HG03175 (cell line): ENCODE measurements around the gene NDUFS8.

Experiments used
- ATAC-seq: cut with Tn5 transposase; IDR thresholded peaks from one replicate; pipeline ENCODE4 v1.9.1; 2021; ENCODE audit warnings: mild to moderate bottlenecking, moderate library complexity; ENCODE audit not compliant: unreplicated experiment

Gene NDUFS8

DNA sequence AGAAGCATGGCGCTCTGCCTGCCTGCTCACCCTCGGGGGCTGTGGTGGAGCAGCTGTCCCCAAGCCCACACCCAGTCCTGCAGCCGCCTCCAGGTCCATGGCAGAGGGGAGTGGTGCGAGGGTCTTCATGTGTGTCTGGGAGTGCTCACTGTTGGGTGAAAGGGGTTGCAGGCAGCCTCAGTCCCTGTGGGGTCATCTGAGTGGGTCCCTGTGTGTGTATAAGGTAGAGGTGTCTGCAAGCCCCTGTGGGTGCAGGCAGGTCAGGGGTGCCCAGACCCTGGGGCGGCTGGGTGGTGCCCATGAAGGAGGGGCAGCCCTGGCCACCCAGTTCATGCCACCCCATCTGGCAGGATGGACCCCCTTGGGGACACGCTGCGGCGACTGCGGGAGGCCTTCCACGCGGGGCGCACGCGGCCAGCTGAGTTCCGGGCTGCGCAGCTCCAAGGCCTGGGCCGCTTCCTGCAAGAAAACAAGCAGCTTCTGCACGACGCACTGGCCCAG lies 15.5 kb upstream of the NDUFS8 start:
- ATAC-seq, result no peak

DNA sequence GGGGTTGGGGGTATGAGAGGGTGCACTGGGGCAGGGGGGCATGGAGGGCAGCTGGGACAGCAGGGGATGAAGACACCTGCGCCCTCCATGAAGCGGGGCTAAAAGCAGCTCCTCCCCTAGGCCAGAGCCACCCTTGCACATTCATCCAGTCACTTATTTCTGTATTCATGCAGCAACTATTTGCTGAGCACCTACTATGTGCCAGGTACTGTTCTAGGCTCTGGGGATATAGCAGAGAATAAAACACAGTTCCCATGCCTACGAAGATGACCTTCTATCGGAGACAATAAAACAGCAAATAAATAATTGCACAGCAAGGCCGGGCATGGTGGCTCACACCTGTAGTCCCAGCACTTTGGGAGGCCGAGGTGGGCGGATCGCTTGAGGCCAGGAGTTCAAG lies 15.0 kb upstream of the NDUFS8 start:
- ATAC-seq, result no peak

DNA sequence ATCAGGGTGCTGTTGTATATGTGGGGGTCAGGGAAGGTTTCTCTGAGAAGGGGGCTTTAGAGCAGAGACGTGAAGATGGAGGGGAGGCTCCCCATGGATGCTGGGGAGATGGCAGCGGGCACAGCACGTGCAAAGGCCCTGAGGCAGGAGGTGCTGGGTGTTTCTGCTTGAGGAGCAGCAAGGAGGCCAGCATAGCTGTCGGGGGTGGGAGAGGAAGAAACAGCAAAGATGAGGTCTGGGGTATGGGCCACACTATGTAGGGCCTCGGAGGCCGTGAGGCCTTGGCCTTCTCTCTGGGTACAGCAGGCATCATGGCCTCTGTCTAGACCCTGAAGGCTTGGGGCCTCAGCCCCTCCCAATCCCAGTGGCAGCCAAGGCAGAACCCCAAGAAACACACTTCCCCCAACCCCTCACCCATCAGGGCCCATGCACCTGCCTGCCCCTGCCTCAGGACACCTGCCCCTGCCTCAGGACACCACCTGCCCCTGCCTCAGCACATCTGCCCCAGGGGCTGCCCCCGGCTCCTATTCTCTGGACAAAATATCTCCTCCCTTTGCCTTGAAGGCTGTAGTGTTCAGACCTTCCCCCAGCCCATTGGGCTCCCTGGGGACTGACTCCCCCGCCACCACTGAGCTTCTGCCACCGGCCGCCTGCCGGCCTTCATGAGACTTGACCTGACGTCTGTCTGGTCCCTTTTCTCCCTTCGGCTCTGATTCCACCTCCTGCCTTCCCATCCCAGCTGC lies 14.1 kb upstream of the NDUFS8 start:
- ATAC-seq, result no peak

DNA sequence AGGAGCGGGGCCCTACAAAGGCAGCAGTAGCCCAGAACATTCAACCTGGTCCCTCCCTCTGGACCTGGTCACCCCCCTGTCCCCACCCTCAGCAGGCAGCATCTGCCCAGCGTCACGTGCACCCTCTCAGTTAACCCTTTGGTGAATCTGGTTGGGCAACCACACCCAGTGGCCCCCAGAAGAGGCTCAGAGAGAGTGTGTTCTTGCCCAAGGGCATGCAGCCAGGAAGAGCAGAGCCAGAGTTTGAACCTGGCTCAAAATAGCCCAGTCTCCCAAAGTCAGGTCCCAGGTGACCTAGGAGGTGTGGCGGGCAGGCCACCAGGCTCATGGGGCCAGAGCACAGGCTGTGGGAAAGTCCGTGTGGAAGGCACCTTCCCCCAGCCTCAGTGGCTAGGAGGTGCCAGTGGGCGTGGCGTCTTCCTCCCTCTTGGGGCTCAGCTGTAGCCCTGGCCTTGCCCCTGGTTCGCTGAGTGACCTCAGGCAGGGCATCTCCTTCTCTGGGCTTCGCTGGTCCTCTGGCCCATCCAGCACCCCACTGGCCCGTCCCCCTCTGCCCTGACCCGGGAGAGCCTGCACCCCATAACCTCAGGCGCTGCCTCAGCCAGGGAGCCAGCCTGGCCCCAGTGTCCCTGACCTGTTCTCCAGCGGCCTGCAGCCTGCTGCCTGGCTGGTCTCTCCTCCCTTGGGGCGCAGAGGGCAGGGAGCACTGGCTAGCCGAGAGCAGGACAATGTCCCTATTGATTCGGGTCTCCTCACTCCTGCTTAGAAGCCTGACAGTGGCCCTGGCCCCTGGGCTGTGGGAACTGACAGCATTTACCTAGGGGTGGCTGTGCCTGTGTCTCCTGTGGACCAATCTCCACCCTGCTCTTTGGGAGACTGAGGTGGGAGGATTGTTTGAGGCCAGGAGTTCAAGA lies 13.3 kb upstream of the NDUFS8 start:
- no peak for ATAC-seq

DNA sequence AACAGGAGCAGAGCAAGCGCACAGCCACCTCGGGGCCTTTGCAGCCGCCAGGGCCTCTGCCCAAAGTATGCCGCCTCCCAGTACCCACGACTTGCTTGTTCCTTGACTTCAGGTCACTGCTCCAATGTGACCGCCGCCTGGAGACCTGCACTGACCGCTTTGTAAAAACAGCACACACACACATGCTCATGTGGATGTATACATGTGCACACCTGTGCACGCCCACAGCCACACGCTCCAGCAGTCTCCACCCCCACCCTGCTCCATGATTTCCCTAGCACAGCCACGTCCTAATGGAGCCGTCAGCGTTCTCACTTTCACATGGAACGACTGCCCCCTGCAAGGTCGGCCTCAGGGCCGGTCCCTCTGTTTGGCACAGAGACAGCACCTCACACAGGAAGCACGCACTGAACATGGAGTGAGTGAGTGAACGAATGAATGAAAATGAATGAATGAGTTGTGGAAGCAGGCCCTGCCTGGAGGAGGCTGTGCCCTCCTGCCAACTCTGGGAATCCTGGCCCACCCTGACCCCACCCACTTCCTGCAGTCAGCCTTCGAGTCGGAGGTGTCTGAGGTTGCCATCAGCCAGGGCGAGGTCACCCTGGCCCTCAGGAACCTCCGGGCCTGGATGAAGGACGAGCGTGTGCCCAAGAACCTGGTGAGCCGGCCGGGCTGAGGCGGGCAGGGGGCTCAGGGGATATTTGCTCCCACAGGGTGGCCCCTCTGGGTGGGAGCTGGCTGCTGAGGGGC lies 12.3 kb upstream of the NDUFS8 start:
- ATAC-seq, result no peak

DNA sequence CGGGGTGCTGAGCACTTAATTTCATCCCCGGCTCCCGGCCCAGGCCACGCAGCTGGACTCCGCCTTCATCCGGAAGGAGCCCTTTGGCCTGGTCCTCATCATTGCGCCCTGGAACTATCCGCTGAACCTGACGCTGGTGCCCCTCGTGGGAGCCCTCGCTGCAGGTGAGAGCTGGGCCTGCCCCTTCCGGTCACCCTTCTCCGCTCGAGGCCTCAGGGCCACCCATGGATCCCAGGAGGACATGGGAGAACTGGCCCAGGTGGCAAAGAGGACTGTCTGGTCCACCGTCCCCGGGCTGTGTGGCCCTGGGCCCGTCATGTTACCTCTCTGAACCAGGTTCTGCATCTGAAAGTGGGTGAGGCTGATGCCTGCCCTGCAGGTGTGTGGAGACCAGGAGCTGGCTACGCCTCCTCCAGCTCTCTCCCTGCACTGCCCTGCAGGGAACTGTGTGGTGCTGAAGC lies 11.7 kb upstream of the NDUFS8 start:
- ATAC-seq, result no peak

DNA sequence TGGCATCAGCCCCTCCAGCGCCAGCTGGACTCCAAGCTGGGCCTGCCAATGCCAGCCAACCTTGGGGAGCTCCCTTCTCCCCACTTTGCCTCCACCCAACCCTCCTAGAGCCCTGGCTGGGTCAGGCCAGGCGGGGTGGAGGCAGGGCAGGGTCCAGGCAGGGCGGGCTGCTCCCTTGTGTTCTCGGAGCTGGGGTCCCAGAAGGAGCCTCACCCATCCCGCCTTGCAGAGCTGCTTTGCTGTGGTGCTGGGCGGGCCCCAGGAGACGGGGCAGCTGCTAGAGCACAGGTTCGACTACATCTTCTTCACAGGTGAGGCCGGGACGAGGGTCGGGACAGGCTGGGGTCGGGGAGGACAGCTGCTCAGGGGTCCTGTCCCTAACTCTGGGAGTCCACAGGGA lies 11.0 kb upstream of the NDUFS8 start:
- ATAC-seq, result no peak

DNA sequence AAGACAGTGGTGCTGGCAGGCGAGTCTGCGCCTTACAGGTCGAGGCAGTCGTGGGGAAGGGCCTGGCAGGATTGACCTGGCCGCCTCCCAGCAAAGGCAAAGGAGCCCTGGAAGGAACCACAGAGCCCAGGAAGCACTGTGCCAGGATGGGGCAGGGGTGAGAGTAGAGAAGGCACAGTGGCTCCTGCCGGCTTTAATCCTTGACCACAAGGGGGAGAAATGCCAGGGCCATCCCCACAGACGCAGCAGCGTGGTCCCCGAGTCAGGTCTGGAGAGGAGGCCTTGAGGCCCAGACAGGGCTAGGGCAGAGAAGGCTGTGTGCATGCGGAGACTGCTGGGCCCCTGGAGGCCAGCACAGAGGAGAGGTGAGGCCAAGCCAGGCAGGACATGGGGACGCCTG lies 9.9 kb upstream of the NDUFS8 start:
- ATAC-seq, result no peak

DNA sequence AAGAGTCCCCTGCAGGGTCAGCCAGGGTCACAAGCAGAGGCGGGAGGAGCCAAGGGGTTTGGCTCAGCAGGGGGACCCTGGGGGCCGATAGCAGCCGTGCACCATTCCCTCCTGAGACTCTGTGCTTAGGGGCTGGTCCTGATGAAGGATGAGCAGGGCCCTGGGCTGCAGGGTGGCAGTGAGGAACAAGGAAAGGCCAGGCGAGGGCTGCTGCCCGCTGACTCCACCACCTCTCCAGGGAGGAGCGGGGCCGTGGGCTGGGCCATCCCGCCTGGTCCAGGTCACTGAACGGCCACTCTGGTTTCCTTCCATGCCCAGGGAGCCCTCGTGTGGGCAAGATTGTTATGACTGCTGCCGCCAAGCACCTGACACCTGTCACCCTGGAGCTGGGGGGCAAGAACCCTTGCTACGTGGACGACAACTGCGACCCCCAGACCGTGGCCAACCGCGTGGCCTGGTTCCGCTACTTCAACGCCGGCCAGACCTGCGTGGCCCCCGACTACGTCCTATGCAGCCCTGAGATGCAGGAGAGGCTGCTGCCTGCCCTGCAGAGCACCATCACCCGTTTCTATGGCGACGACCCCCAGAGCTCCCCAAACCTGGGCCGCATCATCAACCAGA lies 9.2 kb upstream of the NDUFS8 start:
- no peak for ATAC-seq

DNA sequence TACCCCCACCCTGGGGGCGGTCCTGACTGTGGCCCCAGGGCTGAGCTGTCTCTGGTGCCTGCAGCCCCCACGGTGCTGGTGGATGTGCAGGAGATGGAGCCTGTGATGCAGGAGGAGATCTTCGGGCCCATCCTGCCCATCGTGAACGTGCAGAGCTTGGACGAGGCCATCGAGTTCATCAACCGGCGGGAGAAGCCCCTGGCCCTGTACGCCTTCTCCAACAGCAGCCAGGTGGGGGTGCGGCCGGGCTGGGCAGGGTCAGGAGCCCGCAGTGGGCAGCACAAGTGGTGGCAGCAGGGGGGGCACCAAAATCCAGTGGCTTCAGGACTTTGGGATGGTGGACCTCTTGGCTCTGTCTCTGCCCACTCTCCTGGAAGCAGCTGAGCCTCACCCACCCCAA lies 8.0 kb upstream of the NDUFS8 start:
- ATAC-seq, result no peak

DNA sequence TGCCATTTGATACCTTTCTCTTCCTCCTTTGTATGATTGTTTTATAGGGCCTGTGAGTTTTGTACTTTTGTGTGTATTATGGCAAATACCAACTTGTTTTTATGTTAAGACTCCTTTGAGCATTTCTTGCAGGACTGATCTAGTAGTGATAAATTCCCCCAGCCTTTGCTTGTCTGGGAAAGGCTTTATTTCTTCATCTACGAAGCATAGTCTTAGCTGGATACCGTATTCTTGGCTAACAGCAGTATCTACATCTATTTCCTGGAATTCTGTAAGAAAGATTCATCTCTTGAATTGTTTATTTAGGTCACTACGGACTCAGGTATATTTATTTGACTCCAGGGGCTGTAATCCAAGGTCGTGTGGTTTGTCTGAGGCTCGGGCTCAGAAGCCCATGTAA lies 6.0 kb upstream of the NDUFS8 start:
- ATAC-seq, result no peak

DNA sequence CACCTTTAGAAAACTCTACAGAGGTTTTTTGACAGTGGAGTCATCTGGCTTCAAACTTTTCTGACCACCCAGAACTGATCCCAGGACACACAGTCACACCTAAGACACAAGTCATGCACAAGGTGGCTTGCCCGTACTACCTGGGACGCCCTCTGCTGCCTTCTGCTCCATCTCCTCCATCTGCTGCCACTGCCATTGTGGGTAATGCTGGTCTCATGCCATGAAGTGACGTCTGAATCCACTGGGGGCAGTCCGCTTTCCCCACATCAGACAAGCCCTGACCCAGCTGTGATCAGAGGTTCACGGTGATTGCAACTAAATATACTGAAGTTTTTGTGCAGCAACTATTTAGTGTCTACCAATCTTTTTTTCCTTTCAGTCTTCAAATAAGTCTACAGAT lies 5.4 kb upstream of the NDUFS8 start:
- no peak for ATAC-seq

DNA sequence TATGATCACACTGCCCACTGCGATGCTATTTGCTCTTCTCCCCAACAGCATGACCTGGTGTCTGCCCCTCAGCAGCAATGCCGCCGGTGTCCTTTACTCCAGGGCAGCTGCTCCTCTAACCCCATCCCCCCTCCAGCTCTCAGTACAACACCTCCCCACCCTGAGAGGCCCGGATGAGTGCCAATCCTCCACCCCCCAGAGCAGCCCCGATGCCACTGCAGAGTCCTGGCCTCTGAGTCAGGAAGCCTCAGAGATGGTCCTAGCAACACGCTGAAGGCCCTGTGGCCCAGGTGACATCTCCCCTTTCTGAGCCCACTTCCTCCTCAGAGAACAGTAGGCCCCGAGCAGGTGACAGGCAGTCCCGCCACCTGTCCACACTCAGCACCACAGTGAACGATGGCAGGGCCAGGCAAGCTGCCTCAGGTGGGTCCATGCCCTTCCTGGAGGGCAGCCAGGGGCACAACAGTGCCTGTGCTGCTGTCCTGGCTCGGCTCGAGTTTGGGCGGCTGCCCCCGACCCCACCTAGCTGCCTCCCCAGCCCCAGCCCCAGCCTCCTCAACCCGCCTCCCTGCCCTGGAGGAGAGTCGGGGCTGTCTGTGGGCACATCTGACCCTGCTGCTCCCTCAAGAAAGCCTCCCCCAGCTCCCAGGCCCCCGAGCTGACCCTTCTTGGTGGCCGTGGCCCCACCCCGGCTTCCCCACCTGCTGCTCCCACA lies 3.9 kb upstream of the NDUFS8 start:
- ATAC-seq, result no peak

DNA sequence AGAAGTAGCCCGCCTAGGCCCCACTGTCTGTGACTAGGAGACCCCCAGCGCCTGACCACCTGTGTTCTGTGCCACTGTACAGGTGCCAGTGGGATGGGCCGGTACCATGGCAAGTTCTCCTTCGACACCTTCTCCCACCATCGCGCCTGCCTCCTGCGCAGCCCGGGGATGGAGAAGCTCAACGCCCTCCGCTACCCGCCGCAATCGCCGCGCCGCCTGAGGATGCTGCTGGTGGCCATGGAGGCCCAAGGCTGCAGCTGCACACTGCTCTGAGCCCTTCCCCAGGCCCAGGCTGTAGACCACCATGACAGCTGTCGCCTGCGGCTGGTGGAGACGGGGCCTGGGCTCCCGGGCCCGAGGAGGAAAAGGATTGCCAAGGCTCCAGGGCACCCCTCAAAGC lies 2.8 kb upstream of the NDUFS8 start:
- no peak for ATAC-seq

DNA sequence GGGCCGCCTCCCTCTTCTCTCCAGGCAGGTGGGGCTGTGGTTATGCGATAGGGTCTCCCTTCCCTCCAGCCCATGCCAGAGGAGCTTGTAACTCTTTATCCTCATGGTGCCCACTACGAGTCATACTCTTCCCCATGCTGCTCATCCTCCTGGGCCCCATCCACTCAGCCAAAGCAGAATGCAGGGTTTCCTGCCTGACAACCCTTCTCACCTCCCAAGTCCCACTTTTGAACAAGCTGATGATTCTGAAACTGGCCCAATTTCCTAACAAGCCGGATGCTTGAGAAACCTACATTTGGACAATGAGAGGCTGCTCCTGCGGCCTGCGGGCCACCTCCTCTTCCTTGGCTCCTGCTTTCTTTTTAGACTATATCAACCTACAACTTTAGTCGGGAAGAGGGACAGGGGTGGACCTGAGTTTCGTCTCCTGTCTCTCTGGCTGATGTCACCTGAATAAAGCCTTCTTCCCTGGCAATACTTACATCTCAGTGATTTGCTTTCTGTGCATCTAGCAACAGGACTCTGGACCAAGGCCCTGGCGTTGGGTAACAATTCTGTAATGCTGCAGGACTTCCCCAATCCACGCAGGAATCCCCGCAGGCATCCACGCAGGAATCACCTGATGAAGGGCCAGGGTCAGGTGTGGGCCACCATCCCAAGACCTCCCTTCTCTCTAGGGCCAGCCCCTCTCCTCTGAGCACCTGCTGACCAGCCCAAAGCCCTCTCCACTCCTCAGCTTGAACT lies 1.5 kb upstream of the NDUFS8 start:
- no peak for ATAC-seq

DNA sequence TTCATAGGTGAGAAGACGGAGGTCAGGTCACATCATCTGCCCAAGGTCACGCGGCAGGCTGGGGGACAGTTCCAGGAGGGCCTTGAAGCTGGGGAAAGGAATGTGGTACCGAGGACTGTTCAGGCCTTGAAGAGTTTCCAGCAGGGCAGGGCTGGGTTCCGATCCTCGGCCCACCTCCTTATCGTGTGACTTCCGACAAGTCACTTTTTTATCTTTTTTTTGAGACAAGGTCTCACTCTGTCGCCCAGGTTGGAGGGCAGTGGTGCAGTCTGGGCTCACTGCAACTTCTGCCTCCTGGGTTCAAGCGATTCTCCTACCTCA lies 623 bp downstream of the NDUFS8 start:
- ATAC-seq, result no peak

DNA sequence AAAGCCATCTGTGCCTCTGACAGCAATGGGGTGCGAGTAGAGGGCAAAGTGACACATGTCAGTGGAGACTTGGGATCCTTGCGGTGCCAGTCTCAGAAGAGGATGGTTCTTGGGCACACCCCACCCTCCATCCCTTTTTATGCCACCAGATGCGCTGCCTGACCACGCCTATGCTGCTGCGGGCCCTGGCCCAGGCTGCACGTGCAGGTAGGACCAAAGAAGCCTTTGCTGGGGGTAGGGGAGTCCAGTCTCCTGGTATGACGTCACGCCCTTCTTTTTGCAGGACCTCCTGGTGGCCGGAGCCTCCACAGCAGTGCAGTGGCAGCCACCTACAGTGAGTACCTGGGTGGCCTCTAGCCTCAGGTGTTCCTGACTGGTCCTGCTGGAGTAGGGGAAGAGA lies 1.5 kb downstream of the NDUFS8 start:
- ATAC-seq, result no peak

DNA sequence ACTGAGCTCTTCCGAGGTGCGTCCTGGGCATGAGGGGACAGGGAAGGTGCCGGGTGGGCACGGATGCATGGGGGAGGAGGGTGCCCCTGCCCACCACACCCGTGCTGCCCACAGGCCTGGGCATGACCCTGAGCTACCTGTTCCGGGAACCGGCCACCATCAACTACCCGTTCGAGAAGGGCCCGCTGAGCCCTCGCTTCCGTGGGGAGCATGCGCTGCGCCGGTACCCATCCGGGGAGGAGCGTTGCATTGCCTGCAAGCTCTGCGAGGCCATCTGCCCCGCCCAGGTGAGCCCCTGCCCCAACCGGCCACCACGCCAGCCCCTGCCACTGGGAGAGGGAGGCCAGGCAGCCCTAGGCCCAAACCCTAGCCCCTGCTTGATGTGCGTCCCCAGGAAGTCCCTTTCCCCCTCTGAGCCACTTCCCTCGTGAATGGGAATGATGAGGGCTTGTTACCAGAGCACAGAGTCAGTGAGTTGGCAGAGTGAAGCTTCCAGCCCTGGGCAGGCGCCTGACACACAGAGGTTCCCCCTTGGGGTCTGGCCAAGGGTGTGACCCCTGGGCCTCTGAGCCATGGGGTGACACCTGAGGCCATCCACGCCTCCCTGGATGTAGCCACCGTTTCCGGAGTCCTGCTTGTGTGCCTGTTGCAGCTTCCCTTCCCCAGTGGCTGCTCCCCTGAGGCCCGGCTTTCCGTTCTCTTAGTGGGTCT lies 2.7 kb downstream of the NDUFS8 start:
- ATAC-seq, result no peak

DNA sequence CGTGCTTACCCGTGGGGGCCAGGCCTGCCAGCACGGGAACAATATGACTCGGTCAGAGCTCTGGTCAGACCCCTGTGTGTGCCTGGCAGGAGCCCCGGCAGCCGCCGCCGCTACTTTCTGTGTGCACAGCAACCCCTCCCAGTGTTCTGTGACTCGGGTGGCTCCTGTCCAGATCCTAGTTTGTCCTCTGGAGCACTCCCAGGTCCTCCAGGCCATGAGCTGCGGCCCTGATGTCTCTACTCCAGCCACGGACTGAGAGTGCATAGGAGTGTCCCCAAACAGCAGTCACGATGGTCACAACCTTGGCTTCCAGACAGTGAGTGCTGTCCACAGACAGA lies 3.2 kb downstream of the NDUFS8 start:
- ATAC-seq, result no peak
